Activated CD8-positive, alpha-beta memory T cell treated with anti-CD3 and anti-CD28 coated beads, Interleukin-2, amount 50 U/mL, for 1 hour (primary cell): ENCODE results near the gene LRRC8D.
A peak's percentile ranks its signal among the peaks of the same experiment; 100 is the strongest.

ENCODE experiments used
- DNase-seq: peaks from one replicate; pipeline ENCODE4 v3.0.0-alpha.2; 2020; ENCODE audit errors: extremely low read depth

LRRC8D gene

DNA sequence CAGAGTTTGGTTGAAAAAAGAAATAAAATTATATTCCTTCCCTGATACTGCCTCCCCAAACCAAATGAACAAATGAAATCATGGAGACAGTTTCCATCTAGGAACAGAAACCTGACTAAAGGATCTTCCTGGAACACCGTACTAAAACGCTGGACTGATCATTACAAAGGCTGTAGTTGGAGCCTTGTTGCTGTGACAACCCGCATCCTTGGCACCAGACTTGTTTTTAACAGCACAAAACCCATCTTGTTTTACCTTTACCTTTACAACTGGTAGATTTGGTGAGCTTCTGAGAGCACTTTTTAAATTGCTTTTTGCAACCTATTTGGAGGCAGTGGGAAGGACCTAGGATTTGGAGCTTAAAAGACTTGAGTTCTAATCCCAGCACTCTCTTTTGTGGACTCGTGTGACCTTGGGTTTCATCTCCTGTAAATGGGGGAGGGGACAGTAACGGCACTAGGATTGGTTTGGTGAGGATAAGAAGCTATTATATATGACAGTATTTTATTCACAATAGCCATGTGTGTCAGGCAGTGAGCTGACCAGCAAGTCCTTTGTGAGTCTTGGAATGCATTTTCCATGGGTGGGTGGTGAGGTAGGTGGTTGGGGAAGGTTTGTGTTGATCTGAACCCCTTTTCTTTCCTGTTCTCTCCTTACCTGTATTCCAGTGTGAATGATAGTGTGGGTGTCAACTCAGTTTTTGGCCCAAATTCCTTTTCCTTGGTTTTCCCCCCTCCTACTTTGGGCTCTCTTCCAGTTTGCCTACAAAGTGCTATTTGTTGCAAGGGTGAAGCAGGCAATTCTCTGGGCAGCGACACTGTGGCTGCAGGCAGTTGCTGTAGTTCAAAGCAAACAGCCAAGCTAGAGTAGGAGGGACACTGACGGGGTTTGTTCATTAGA lies 12.6 kb downstream of the LRRC8D start:
- DNase-seq: no peak

DNA sequence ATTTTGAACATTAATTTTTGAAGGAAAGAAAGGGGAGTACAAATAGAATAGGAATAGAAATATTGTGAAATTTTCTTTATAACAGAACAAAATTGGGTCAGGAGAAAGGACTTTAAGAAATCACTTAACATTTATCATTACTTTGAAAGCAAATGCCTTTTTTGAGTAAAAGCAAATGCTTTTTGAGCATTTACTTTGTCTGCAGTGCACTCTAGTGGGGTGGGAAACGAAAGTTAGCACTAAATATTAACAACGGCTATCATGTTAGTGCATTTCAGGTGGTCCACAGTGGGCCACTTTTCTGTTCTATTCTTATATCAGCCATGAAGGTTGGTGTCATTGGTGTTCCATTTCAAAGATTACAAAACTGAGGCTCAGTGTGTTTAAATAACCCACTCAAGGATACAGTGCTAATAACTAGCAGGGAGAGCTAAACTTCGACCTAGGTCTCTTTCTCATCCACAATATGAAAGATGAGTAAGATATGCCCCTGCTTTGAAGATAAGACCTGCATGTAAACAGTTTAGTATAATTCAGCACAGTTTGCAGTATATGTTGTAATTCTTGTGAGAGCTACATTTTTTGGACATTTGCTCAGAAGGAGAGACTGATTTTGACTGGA lies 13.4 kb downstream of the LRRC8D start:
- no peak for DNase-seq

DNA sequence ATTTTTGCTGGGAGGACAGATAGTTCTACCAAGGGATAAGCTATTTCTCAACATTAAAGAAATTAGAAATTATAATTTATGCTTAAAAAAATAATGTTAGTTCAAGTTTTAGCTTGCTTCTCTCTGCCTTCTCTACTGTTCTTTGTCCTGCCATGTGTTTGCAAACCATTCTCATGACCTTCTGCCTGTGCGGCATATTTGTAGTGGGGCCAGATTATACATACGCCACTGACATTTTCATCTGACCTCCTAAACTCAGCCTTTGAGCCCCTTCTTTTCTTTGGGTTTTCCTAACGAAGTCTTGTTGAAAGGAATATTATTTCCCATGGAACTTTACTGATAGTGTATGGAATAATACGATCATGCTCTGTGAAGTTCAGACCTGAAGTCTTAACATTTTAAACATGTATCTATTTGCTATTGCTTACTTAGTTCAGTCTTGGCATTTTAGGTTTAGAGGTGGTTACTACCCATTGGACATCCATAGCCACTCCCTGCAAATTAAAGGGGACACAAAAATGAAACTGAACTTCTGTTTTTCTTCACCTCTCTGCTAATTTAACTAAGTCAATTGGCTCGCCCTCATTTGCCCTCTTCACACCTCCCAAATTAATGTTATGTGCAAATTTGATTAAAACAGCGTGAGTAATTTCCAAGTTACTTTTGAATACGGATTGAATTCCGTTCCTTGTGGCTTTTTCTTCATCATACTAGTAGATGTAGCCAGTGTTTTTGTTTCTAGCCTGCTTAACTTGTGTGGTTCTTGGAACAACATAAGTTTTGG lies 15.6 kb downstream of the LRRC8D start:
- DNase-seq: no peak

- no peak for DNase-seq
These were observed 16.2 kb downstream of the LRRC8D start for GRCh38 chr1:89837036-89837481.

- DNase-seq: no peak
These were observed 16.7 kb downstream of the LRRC8D start for GRCh38 chr1:89837510-89837909.

- no peak for DNase-seq
These were observed 18.7 kb downstream of the LRRC8D start for GRCh38 chr1:89839516-89839915.

DNA sequence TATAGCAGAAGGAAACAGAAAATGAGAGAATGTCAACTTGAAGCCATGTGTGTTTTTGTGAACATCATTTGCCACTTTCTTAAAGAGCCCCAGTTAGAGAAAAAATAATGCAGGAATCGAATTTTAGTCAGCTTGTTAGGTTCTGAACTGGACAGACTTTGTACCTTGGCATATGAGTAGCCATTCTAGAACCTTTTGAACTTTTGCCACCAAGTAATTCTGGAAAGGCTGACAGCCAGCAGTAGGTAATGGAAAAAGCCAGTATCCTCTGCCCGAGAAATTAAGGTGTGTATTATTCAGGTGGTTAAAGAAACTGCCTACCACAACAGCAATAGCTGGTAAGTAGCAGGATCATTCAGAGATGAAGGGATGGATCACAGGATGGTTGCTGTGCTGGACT lies 20.7 kb downstream of the LRRC8D start:
- no peak for DNase-seq

DNA sequence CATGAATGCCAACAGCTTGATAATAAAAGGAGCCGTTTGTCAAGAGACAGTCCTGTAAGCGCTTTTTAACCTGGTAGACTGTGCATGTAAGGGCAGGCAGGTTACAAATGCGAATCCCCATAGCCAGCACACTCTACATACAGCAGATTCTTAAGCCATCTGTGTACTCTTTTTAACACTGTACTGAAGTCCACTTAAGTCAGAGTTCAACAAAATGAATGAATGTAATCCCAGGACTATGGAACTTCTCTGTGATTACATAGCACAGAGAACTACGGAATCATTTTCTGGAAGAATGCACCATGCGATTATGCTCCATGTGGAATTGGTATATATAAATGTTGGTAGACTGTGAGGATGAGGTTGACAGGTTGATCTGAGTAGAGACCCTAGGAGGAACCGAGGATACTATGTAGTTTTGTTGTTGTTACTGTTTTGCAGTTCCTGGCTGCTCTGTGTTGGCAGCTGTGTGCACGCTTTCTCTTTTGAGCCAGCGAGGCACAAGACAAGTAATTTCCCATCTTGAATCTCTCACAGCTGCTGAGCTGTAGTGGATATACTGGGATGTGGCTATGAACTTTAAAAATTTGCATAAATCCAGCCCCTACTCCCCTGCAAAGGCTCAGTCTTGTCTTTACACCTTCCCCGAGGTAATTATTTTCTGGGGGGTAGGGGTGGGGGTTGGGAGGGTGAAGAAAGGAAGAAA lies 21.9 kb downstream of the LRRC8D start:
- no peak for DNase-seq

DNA sequence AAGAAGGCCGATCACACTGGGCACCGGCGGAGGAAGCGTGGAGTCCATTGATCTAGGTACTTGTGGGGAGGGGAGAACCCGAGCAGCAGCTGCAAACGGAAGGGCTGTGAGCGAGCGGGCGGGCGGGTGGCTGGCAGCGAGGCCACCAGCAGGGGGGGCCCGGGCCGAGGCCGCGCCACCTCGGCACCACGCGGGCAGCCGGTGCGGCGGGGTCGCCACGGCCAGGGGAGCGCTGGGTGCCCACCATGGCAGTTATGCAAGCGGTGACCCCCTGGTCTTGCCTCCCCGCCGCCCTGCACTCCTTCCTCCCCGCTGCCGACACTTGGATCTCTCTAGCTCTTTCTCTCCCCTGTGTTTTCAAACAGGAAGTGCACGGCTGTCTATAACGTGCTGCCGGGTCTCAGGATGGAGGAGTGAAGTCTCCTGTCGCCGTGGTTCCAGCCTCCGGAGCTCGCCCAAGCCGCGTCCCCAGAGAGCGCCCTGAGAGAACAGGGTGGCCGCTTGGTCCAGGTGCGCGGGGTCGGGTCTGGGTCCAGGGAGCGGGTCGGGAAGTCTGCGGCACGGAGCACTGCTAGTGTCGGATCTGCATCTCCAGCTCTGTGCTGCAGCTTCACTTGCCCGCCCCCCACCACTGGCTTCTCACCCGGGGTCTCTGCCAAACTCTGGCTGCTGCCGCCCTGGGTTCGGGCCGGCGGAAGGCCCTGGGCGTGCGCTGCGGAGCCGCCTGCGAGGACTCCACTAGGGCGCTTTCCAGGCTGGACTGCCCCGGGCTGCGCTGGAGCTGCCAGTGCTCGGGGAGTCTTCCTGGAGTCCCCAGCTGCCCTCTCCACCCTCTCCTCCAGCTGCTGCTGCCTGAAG lies 22.7 kb downstream of the LRRC8D start:
- peak; percentile 51 for DNase-seq

DNA sequence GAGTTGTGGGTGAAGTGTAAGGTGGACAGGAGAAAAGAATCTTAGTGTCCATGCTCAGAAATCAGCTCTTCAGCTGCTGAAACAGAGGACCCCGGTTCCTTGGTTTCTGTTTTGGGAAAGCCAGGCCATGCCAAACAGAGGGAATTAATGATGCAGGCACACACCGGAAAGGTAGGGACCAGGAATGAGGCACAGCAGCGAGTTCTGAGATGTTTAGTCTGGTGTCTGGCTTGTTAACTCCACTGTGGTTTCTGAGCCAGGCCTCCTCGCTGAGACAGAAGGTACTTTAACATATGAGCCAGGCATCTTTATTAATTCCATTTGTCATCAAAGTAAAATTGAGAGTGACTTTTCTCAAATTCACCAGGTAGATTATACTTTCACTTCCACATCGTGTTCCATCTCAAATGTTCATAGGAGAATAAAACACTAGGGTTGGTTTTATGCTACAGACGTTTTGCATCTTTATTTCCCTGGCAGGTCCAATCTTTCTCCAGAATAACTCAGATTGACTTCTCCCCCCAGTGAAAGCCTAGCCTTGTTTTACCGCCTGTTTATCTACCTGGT lies 23.5 kb downstream of the LRRC8D start:
- DNase-seq: no peak

DNA sequence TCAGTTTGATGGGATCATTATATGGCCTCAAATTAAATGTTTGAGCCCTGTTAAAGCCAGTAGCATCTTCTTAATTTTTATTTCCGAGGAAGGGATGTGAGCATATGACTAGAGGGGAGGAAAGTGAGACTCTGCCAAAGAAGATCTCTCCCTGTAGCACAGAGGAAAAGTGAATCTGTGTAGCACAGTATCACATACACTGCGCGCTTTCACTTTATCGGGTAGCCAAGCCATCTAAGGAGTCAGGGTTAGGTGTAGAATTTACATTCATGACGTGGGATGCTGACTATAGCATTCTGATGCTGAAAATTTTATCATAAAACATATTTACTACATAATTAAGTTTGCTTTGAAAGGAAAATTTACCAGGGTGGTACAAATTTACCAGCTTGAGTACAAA lies 24.0 kb downstream of the LRRC8D start:
- no peak for DNase-seq

GRCh38 chr1:89847191-89847729 lies 26.4 kb downstream of the LRRC8D start:
- no peak for DNase-seq

DNA sequence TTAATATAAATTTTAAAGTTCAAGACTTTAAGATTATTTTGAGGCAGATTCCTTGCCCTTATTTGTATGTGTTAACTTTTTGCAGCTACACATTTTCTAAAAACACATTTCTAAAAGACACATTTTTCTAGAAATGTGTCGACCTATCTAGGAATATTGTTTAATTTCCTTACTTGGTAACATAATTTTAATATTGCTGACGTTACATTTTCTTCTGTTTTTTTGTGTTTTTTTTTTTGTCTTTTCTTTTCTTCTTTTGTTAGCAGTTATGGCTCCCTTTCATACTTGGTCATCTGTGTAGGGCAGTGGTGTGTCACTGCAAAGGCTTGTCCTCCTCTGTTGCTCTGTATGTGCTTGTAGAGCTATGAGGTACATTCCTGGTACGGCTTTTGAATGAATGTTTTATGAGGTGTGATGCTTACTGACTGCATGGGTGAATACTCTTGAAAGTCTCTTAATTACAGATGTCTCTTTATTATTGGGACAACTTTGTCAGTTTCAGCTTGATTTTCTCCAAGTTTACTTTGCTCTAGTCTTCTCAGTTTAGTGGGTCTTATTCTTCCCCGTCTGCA lies 30.1 kb downstream of the LRRC8D start:
- no peak for DNase-seq

- no peak for DNase-seq
These were observed 33.3 kb downstream of the LRRC8D start for GRCh38 chr1:89854140-89854539.

DNA sequence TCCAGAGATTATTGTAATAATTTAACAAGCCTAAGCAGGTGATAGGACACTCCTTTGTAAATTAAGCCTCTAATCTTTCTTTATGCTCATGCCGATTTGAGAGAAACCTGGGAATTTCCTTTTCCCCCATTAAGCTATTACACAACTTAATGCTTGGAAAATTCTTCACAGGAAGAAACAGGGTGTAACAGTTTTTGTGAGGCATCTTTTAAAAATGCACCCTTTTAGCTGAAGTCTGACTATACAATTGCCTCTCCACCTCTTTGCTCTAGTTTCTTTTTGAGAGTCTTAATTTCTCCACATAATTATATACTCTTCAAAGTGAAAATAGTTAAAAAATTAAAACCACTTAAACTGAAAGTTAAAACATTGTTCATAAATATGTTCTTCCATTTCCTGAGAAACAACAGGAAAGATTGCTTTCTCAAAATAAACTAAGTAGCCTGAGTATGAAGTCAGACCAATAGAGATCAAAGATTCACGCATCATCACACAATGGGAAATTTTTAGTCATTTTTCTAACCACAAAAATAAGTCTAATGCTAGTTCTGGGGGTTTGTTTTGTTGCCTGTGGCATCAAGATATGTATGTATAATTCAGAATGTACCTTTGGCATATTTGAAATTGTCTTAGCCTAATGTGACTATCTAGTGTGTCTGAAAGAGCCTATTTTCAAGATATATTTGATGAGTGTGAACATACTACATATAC lies 34.7 kb downstream of the LRRC8D start:
- DNase-seq: no peak

DNA sequence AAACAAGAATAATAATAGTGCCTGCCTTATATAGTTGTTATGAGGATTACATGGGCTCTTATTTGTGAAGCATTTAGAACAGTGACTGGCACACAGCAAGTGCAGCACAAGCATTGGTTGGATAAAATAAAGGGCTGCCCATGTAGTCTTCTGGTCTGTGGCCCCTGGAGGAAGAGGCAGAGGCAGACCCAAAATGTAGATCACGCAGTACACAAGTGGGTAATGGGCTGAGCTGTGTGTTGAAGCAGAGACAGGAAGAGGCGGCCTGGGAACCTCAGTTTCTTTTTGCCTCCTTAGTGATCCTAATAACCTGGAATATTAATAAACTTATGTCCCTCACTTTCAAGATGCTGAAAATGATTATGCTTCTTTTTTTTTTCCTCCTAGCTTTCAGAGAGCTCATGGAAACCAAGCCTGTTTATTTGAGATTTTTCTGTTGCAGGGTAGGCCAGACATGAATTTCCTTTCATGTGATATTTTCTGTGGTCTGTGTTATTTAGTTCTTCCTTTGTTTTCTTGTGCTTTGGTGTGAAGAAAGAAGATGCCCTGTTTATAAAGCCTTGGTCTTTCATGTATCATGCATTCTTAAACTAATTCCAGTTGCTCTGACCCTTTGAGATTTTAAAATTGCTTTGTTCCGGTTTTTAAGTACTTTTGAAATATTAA lies 42.5 kb downstream of the LRRC8D start:
- DNase-seq: no peak

DNA sequence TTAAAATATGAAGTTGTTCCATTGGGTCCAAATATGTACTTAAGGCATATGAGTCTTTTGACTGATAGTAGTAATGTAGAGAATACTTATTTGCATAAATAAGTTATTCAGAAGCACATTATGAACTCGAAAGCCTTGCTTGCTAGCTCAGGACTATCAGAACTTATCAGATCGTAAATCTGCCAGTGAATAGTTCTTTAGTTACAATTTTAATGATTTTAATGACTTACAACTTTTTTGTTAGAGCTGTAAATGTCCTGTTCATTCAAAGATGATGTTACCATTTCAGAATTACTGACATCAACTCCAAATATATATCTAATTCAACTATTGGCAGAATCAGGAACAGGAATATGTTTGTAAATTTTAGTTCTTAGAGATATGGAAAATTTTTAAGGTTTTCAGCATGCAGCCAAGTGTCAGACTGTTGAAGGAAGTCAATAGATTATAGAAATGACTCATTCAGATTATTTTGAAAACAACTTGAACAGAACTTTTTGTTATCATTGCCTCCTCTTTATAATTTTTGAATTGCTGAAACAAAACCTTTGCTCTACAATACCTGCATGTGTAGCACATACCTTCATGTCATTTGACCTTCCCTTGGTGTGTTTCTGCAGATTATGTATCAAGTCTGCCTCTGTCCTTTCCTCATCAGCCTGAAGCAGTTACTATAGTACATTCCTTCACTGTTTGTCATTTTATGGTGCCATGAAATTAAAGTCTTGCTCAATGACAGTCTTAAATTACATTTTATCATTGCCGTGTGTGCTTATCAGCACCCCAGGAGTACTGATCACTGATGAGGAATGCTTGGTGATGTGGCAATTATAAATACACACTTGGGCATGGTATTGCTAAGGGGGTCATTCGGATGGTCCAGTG lies 44.9 kb downstream of the LRRC8D start:
- no peak for DNase-seq

DNA sequence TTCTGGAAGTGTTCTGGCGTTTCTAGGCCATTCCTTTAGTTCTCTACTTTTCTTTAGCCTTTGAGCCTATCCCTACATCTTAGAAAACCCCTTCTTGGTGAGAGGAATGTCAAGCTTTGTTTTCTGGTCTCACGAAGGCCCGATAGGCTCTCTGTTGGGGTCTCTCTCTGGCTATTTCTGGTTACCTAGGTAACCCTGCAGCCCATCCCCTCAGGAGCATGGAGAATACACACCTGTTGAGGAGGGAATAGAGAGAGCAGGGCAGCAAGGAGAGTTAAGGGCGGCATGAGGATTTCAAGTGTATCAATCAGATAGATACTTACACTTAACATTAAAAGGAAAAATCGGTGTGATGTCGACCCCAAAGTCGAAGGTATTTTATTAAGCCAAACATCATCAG lies 45.7 kb downstream of the LRRC8D start:
- no peak for DNase-seq
